Hepatocyte (in vitro differentiated cells): Measurements from ENCODE around the gene RAB27A.

Experiments used
- CTCF ChIP-seq: fragments of 200-600 bp; sonication (generic); IDR thresholded peaks from 2 replicates; pipeline ENCODE4 v1.5.1; 2016; ENCODE audit warnings: antibody characterized with exemption, mild to moderate bottlenecking; ENCODE audit not compliant: poor library complexity
- EZH2 ChIP-seq: fragments of 200-600 bp; sonication (generic); IDR thresholded peaks from 2 replicates; pipeline ENCODE4 v1.6.1; 2016; ENCODE audit warnings: antibody characterized with exemption, mild to moderate bottlenecking, borderline replicate concordance
- EZH2phosphoT487 ChIP-seq: fragments of 200-600 bp; sonication (generic); IDR thresholded peaks from one replicate; pipeline ENCODE4 v1.6.1; 2018; ENCODE audit warnings: antibody characterized with exemption, mild to moderate bottlenecking, low read depth, moderate library complexity; ENCODE audit not compliant: unreplicated experiment, severe bottlenecking

- no peak for TF ChIP-seq CTCF
- TF ChIP-seq EZH2phosphoT487, result no peak
- TF ChIP-seq EZH2, result no peak
Observed at GRCh38 chr15:55239440-55240124, 50.0 kb downstream of the RAB27A start.
